HCT116 (cell line): ENCODE measurements around the gene GTF3C1. TPM values are rescaled to one million over a fixed set of nuclear protein-coding genes. Genes with fewer than 3 reads are reported as not detected.

Source experiments
- ATAC-seq: fragments of 200-7000 bp; cut with Tn5 transposase; 2 replicates; pipeline ENCODE4 v1.9.1; 2020; ENCODE audit warnings: mild to moderate bottlenecking, moderate library complexity
- BruUV-seq: library from RNA; stranded (reverse); fragments of 400-500 nt; replicated peaks from 2 replicates; lab custom pipeline; 2021; lab: Mats Ljungman, UMichigan
- CTCF ChIA-PET: fragments of 300-600 bp; sonication (Branson Sonifier 250); formaldehyde crosslinking; loops from one replicate; lab custom pipeline; 2021; ENCODE audit warnings: antibody characterized with exemption; lab: Charles Lee
- POLR2A ChIA-PET: fragments of 300-600, 350-600 bp; sonication (Branson Sonifier 250); formaldehyde crosslinking; loops from one replicate; lab custom pipeline; 2021; ENCODE audit warnings: antibody characterized with exemption; lab: Charles Lee
- RAD21 ChIA-PET, 2 experiments: fragments of 300-600 bp; sonication (Branson Sonifier 250); formaldehyde crosslinking; loops; one replicate each; lab custom pipeline; 2023; ENCODE audit warnings: low total read pairs in 2 of 2; ENCODE audit not compliant: uncharacterized antibody in 2 of 2, unreplicated experiment in 2 of 2, low non-redundant PET in 1 of 2; lab: Charles Lee
- DNase-seq: peaks from one replicate; pipeline ENCODE4 v3.0.0-alpha.2; 2010; ENCODE audit warnings: low read depth, low spot score
- H2AFZ ChIP-seq: fragments of 200-600 bp; shearing (Covaris generic), sonication (generic); 2 replicates; pipeline ENCODE4 v1.6.1; 2017; ENCODE audit warnings: low read depth, mixed run types, mixed read lengths, antibody characterized with exemption, low read length; ENCODE audit not compliant: poor library complexity, severe bottlenecking
- H3K27ac ChIP-seq: 2 replicates; pipeline ENCODE4 v1.5.1; 2012; ENCODE audit warnings: low read depth, low read length
- H3K27me3 ChIP-seq: fragments of 200-600 bp; sonication (generic); 2 replicates; pipeline ENCODE4 v1.6.1; 2016; ENCODE audit warnings: mixed run types, low read length, mixed read lengths; ENCODE audit not compliant: insufficient read depth
- H3K36me3 ChIP-seq, 2 experiments: fragments of 200-500 bp in 1 of 2; fragments of 200-600 bp in 1 of 2; sonication (Bioruptor generic) in 1 of 2; sonication (generic) in 1 of 2; 2 replicates each; pipeline versions ENCODE4 v1.5.1 to v1.6.1; 2014 to 2016; ENCODE audit warnings: low read length in 2 of 2, inconsistent platforms in 1 of 2, mixed read lengths in 1 of 2, mixed run types in 1 of 2; ENCODE audit not compliant: insufficient read depth in 2 of 2, control insufficient read depth in 1 of 2
- H3K4me1 ChIP-seq, 2 experiments: fragments of 200-600 bp in 1 of 2; sonication (generic) in 1 of 2; 2 replicates each; pipeline versions ENCODE4 v1.5.1 to v1.6.1; 2012 to 2017; ENCODE audit warnings: low read length in 2 of 2, inconsistent platforms in 1 of 2, mild to moderate bottlenecking in 1 of 2, mixed read lengths in 1 of 2, mixed run types in 1 of 2, moderate library complexity in 1 of 2; ENCODE audit not compliant: insufficient read depth in 2 of 2, control insufficient read depth in 1 of 2
- H3K4me2 ChIP-seq: fragments of 200-600 bp; sonication (generic); 2 replicates; pipeline ENCODE4 v1.6.1; 2017; ENCODE audit warnings: mixed run types, low read length, mixed read lengths
- H3K4me3 ChIP-seq, 2 experiments: fragments of 200-600 bp in 1 of 2; sonication (generic) in 1 of 2; replicated peaks in 1 of 2; 2 replicates each; pipeline ENCODE4 v1.5.1; 2011 to 2016; ENCODE audit warnings: low read length in 2 of 2, control low read depth in 1 of 2, low read depth in 1 of 2, mild to moderate bottlenecking in 1 of 2, mixed read lengths in 1 of 2, mixed run types in 1 of 2
- H3K79me2 ChIP-seq: fragments of 200-600 bp; sonication (generic); 2 replicates; pipeline ENCODE4 v1.6.1; 2017; ENCODE audit warnings: mild to moderate bottlenecking, mixed run types, low read length, moderate library complexity, mixed read lengths; ENCODE audit not compliant: insufficient read depth
- H3K9ac ChIP-seq: fragments of 200-600 bp; sonication (generic); 2 replicates; pipeline ENCODE4 v1.6.1; 2016; ENCODE audit warnings: low read length, mixed read lengths
- H3K9me2 ChIP-seq: fragments of 200-600 bp; sonication (generic), shearing (Covaris generic); 2 replicates; pipeline ENCODE4 v1.6.1; 2017; ENCODE audit warnings: mixed run types, mild to moderate bottlenecking, moderate library complexity; ENCODE audit not compliant: insufficient read depth
- H3K9me3 ChIP-seq, 2 experiments: fragments of 200-500 bp in 1 of 2; fragments of 200-600 bp in 1 of 2; sonication (Bioruptor generic) in 1 of 2; sonication (generic) in 1 of 2; 2 replicates each; pipeline ENCODE4 v1.6.1; 2014 to 2017; ENCODE audit warnings: low read length in 2 of 2, mixed read lengths in 2 of 2, inconsistent platforms in 1 of 2, low read depth in 1 of 2, mild to moderate bottlenecking in 1 of 2, mixed run types in 1 of 2, moderate library complexity in 1 of 2; ENCODE audit not compliant: control insufficient read depth in 1 of 2, insufficient read depth in 1 of 2
- H4K20me1 ChIP-seq: fragments of 200-600 bp; sonication (generic), shearing (Covaris generic); 2 replicates; pipeline ENCODE4 v1.6.1; 2017; ENCODE audit warnings: mixed run types, mild to moderate bottlenecking, moderate library complexity; ENCODE audit not compliant: insufficient read depth
- ATF3 ChIP-seq: IDR thresholded peaks from 2 replicates; pipeline ENCODE4 v1.6.1; 2012
- CBX3 ChIP-seq: IDR thresholded peaks from 2 replicates; pipeline ENCODE4 v1.6.1; 2012; ENCODE audit warnings: low read depth
- ELF1 ChIP-seq: IDR thresholded peaks from 2 replicates; pipeline ENCODE4 v1.6.1; 2012; ENCODE audit warnings: low read depth, borderline replicate concordance
- EZH2 ChIP-seq: fragments of 200-600 bp; sonication (generic); IDR thresholded peaks from 2 replicates; pipeline ENCODE4 v1.6.1; 2017; ENCODE audit warnings: antibody characterized with exemption, mixed run types
- JUND ChIP-seq: IDR thresholded peaks from 2 replicates; pipeline ENCODE4 v1.6.1; 2012
- MAX ChIP-seq: IDR thresholded peaks from 2 replicates; pipeline ENCODE4 v1.6.1; 2012
- RAD21 ChIP-seq: IDR thresholded peaks from 2 replicates; pipeline ENCODE4 v1.6.1; 2012; ENCODE audit warnings: low read depth, mild to moderate bottlenecking
- REST ChIP-seq: IDR thresholded peaks from 2 replicates; pipeline ENCODE4 v1.6.1; 2012; ENCODE audit warnings: low read depth
- SIN3A ChIP-seq: IDR thresholded peaks from 2 replicates; pipeline ENCODE4 v1.6.1; 2012; ENCODE audit warnings: low read depth
- SP1 ChIP-seq: IDR thresholded peaks from 2 replicates; pipeline ENCODE4 v1.6.1; 2012; ENCODE audit warnings: low read depth
- SRF ChIP-seq: IDR thresholded peaks from 2 replicates; pipeline ENCODE4 v1.6.1; 2012; ENCODE audit warnings: low read depth
- TCF7L2 ChIP-seq: IDR thresholded peaks from 2 replicates; pipeline ENCODE4 v1.7.0; 2011; ENCODE audit warnings: borderline replicate concordance, inconsistent platforms; ENCODE audit not compliant: insufficient read depth, insufficient read length; ENCODE audit errors: extremely low read depth
- ZBTB33 ChIP-seq: IDR thresholded peaks from 2 replicates; pipeline ENCODE4 v1.6.1; 2011; ENCODE audit warnings: mild to moderate bottlenecking, low read length, moderate library complexity; ENCODE audit not compliant: insufficient replicate concordance; ENCODE audit errors: extremely low read depth
- ZNF274 ChIP-seq: fragments of 200-500 bp; sonication (Bioruptor generic); IDR thresholded peaks from 2 replicates; pipeline ENCODE4 v1.6.1; 2014; ENCODE audit warnings: mild to moderate bottlenecking, low read depth, low read length, inconsistent platforms
- intact Hi-C: fragments of 100-400 bp; cut with micrococcal nuclease; formaldehyde crosslinking; loops from 2 replicates; pipeline ENCODE4 v1.10.0; 2022
- total RNA-seq: library from RNA; stranded (reverse); gene quantifications from one replicate; pipeline ENCODE4 v1.2.1, GENCODE V29; 2021; ENCODE audit not compliant: unreplicated experiment

The GTF3C1 gene
- total RNA-seq, 1 experiment from 2014 or later = 97.5 TPM

GRCh38 chr16:27441276-27441675 is 108.4 kb downstream of the GTF3C1 start:
- intact Hi-C loops = no loop called here
- POLR2A ChIA-PET = no interaction called here
- H3K27ac ChIP-seq = no peak overlapping the region
- RAD21 ChIA-PET = no interaction called here
- no peaks in the 10 kb centered on the region for H3K9me2 ChIP-seq
- no peaks in the 10 kb centered on the region for H4K20me1 ChIP-seq
- H3K4me2 ChIP-seq = no peak overlapping the region
- ATAC-seq (no peak), DNase-seq (no peak)
- no peaks in the 10 kb centered on the region for H3K27me3 ChIP-seq
- H3K79me2 ChIP-seq = no peaks in the 10 kb centered on the region
- H3K4me3 ChIP-seq = no peak overlapping the region
- BruUV-seq = no TSS peak
- no peak overlapping the region for H2AFZ ChIP-seq
- H3K9me3 ChIP-seq = peaks cover 0 to 15% of the 10 kb centered on the region in 2 experiments; a peak in 2 of 4 replicates
- TF ChIP-seq SP1 = no peak
- TF ChIP-seq CBX3 = no peak
- TF ChIP-seq ATF3 = no peak
- TF ChIP-seq SIN3A = no peak
- TF ChIP-seq SRF = no peak
- TF ChIP-seq JUND = no peak
- TF ChIP-seq TCF7L2 = no peak
- TF ChIP-seq, all 23 proteins: peak for 0
- CTCF ChIA-PET = no interaction called here
- H3K36me3 ChIP-seq = no peaks in the 10 kb centered on the region
- H3K4me1 ChIP-seq = no peaks in the 10 kb centered on the region
- H3K9ac ChIP-seq = no peak overlapping the region

- Histone ChIP-seq H3K27me3 (no peaks in the 10 kb centered on the region), H3K9me3 (peaks cover 0 to 7% of the 10 kb centered on the region in 2 experiments; a peak in 2 of 4 replicates), H3K79me2 (no peaks in the 10 kb centered on the region), H4K20me1 (no peaks in the 10 kb centered on the region), H3K4me2 (no peak overlapping the region), H3K36me3 (no peaks in the 10 kb centered on the region), H3K4me1 (no peaks in the 10 kb centered on the region), H3K9me2 (no peaks in the 10 kb centered on the region), H3K27ac (no peak overlapping the region), H3K9ac (no peak overlapping the region), H3K4me3 (no peak overlapping the region), H2AFZ (no peak overlapping the region)
- POLR2A ChIA-PET = no interaction called here
- no peak for ATAC-seq
- intact Hi-C loops = no loop called here
- CTCF ChIA-PET = no interaction called here
- no TSS peak for BruUV-seq
- RAD21 ChIA-PET = no interaction called here
- no peak for DNase-seq
- no peak for TF ChIP-seq MAX
- TF ChIP-seq SRF = no peak
- no peak for TF ChIP-seq TCF7L2
- no peak for TF ChIP-seq RAD21
- TF ChIP-seq REST = no peak
- no peak for TF ChIP-seq CBX3
- no peak for TF ChIP-seq ZBTB33
- no peak for TF ChIP-seq EZH2
- no peak for TF ChIP-seq ZNF274
- TF ChIP-seq SP1 = no peak
- TF ChIP-seq SIN3A = no peak
- TF ChIP-seq ELF1 = no peak
Measured at GRCh38 chr16:27439271-27440018, 110.3 kb downstream of the GTF3C1 start.
